IgD-negative memory B cell (primary cell): Measurements from ENCODE around the gene DMBT1. TPM values are rescaled to one million over a fixed set of nuclear protein-coding genes. Genes with fewer than 3 reads are reported as not detected.

Experiments used
- H3K27ac Mint-ChIP-seq, 3 donors: one replicate each; pipeline ENCODE4 v1.8.0; 2020 to 2022; ENCODE audit warnings: mild to moderate bottlenecking in 3 of 3, mixed read lengths in 3 of 3, moderate library complexity in 1 of 3
- H3K27me3 Mint-ChIP-seq: one replicate; pipeline ENCODE4 v1.8.0; 2021; ENCODE audit warnings: mixed read lengths
- H3K36me3 Mint-ChIP-seq: one replicate; pipeline ENCODE4 v1.8.0; 2020; ENCODE audit warnings: mild to moderate bottlenecking, mixed read lengths
- H3K4me1 Mint-ChIP-seq, 3 donors: one replicate each; pipeline ENCODE4 v1.8.0; 2020 to 2022; ENCODE audit warnings: mixed read lengths in 3 of 3, mild to moderate bottlenecking in 1 of 3
- H3K4me3 Mint-ChIP-seq, 4 donors: one replicate each; pipeline ENCODE4 v1.8.0; 2020 to 2022; ENCODE audit warnings: mild to moderate bottlenecking in 4 of 4, mixed read lengths in 4 of 4, moderate library complexity in 3 of 4
- H3K9me3 Mint-ChIP-seq, 3 donors: one replicate each; pipeline ENCODE4 v1.8.0; 2020 to 2021; ENCODE audit warnings: mixed read lengths in 3 of 3, mild to moderate bottlenecking in 1 of 3
- polyA plus RNA-seq: library from polyadenylated mRNA; unstranded; fragments of 300-500 nt; fragmentation: Illumina TruSeq; gene quantifications from one replicate; pipeline ENCODE4 v1.2.3, GENCODE V29; 2021

The DMBT1 gene
- polyA plus RNA-seq, 1 donor from 2014 or later: not detected

DNA sequence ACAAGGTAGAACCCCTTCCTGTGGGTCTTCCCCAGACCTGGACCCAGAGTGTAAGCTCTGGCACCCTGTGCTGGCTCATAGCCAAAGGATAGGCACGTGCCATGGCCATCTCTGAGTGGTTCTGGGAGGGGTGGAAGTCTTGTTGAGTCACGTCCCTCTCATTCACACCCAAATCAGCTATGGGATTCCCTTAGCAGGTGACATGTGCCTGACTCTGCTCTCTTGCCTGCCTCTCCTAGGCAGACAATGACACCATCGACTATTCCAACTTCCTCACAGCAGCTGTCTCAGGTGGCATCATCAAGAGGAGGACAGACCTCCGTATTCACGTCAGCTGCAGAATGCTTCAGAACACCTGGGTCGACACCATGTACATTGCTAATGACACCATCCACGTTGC lies 79.2 kb downstream of the DMBT1 start:
- Mint-ChIP-seq H3K27me3 (peaks cover 1% of the 10 kb centered on the region), H3K4me1 (no peaks in the 10 kb centered on the region), H3K27ac (no peak overlapping the region), H3K36me3 (peaks cover 4% of the 10 kb centered on the region), H3K4me3 (no peak overlapping the region), H3K9me3 (no peaks in the 10 kb centered on the region)

DNA sequence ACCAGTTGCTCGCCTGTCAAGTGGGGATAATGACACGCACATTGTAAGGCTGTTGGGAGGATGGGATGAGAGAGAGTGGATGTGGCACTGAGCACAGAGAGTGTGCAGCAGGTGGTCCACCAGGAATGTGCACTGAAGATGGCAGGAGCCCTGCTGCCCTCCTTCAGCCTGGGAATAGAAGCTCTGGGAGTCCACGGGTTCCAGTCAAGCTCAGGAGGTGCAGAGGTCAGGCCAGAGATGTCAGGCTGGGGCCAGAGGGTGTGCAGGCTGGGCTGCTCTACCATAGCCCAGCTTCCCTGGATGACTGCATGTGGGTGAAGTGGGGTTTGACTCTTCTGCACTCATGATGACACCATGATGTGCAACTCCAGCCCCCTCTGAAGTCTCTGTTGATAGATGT lies 80.4 kb downstream of the DMBT1 start:
- Mint-ChIP-seq H3K4me3 (no peak overlapping the region), H3K9me3 (no peaks in the 10 kb centered on the region), H3K27me3 (peaks cover under 1% of the 10 kb centered on the region), H3K27ac (no peak overlapping the region), H3K36me3 (peaks cover 4% of the 10 kb centered on the region), H3K4me1 (no peaks in the 10 kb centered on the region)

DNA sequence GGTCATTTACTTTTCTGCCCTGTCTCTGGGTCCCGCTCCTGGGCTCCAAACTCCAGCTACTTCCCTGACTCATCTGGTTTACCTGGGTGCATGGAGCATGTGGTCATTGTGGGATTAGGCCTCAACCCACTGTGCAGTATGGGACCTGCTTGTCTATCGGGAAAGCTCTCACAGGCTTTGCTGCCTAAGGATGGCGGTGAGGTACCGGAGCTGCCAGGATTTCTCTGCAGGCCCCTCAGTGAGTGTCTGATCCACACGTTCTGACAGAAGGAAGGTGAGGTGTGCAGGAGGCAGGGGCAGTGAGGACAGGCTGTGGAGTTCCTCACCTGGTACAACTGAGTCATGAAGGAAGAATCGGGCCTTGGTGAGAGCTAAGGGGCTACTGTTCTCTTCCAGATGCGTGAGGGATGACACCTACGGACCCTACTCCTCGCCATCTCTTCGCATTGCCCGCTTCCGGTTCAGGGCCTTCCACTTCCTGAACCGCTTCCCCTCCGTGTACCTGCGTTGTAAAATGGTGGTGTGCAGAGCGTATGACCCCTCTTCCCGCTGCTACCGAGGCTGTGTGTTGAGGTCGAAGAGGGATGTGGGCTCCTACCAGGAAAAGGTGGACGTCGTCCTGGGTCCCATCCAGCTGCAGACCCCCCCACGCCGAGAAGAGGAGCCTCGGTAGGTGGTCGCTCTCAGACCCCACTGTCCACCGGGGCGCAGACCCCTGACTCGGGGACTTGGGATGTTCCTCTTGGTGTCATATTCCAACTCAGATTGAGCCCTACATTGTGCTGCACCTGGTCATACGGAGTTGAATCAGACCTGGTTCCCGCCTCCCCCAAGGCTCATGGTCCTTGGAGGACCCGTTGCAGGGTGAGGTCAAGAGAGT lies 82.4 kb downstream of the DMBT1 start:
- Mint-ChIP-seq H3K27me3 (no peaks in the 10 kb centered on the region), H3K9me3 (no peaks in the 10 kb centered on the region), H3K4me3 (no peak overlapping the region), H3K36me3 (no peaks in the 10 kb centered on the region), H3K27ac (no peak overlapping the region), H3K4me1 (no peaks in the 10 kb centered on the region)

DNA sequence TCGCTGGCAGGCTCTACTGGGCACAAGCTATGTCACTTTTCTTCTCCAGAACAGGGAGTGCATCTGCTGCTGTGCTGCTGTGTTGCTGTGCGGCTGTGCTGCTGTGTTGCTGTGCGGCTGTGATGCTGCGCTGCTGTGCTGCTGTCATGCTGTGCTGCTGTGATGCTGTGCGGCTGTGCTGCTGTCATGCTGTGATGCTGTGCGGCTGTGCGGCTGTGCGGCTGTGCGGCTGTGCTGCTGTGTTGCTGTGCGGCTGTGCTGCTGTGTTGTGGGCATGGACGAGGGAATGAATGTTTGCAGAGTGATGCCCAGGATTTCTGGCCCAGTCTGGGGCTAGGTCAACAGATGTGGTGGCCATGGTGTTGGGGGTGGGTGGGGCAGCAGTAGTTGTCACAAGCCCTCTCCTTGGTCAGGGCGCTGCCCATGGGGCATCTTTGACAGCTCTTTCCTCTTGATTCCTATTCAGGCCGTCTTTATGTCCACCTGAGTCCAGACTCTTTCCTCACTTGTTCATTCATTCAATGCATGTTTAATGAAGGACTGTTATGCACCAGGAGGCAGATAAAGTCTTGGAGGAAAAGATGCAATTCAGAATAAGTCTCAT lies 83.5 kb downstream of the DMBT1 start:
- Mint-ChIP-seq H3K27ac (no peak overlapping the region), H3K9me3 (no peaks in the 10 kb centered on the region)

DNA sequence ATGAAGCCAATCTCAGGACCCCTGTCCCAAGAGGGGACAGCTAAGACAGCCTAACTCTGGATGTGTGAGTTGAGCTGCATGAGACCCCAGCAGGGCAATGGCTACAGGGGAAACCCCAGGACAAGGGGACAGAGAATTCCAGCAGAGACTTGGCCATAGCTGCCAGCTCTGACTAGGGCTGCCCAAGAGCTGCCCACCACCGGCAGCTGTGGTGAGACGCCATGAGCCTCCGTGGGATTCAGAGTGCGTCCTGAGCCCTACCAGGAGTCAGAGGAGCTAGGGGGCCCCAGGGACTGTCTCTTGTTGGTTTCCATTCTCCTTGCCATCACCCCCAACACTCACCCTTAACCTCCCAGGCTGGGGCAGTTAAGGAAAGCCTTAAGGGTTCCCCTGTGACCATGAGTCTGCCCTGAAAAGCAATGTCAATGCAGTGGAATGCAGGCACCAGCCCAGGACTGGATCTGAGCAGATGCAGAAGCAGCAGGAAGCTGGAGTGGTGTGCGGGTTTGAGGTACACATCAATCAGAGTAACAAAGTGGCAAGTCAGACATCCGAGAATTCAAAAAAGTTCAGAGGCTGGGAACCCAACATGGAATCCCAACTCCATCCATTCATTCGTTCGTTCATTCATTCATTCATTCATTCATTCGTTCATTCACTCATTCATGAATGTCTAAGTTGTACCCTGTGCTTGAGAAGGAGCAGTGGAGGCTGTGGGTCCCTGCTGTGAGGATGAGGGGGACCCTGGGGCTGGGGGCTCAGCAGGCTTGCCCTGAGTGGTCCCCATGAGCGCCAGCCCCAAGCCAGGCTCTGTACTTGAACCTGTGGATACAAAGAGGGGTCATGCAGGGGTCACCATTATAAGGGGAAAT lies 86.2 kb downstream of the DMBT1 start:
- no peak overlapping the region for H3K4me3 Mint-ChIP-seq
- no peak overlapping the region for H3K27ac Mint-ChIP-seq
- no peaks in the 10 kb centered on the region for H3K36me3 Mint-ChIP-seq
- H3K4me1 Mint-ChIP-seq: peaks cover 0 to 2% (median 0%) of the 10 kb centered on the region in 3 donors
- H3K9me3 Mint-ChIP-seq: peaks cover 0 to under 1% (median 0%) of the 10 kb centered on the region in 3 donors
- H3K27me3 Mint-ChIP-seq: peaks cover 2% of the 10 kb centered on the region

More for the DNA sequence above, 83.5 kb downstream of the DMBT1 start:
- H3K4me3 Mint-ChIP-seq: no peak overlapping the region
- H3K36me3 Mint-ChIP-seq: no peaks in the 10 kb centered on the region
- H3K27me3 Mint-ChIP-seq: no peaks in the 10 kb centered on the region
- no peaks in the 10 kb centered on the region for H3K4me1 Mint-ChIP-seq

DNA sequence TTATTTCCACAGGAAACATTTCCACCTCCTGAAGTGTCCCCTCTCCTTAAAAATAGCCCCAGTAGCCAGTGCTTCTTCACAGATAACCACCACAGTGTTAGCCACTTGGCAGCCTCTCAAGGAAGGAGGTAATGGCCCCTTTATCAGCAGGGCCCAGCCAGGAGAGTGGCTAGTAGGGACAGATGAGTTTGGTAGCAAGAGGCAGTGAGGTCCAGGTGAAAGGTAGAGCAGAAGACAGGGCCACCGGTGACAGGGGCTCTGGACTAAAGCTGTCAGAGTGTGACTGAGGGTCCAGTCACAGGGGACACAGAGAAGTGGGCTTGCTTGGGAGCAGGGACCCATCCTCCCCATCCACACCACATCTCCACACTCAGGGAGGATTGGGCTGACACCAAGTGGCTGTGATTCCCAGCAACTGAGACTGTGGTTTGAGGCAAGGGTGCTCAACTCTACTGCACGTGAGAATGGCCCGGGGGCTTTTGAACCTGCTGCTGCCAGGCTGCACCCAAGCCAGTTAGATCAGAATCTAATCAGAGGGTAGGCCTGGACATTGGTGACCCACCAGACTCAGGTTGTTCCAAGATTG lies 86.9 kb downstream of the DMBT1 start:
- peaks cover 0 to 2% (median 0%) of the 10 kb centered on the region in 3 donors for H3K4me1 Mint-ChIP-seq
- H3K27ac Mint-ChIP-seq: no peak overlapping the region

DNA sequence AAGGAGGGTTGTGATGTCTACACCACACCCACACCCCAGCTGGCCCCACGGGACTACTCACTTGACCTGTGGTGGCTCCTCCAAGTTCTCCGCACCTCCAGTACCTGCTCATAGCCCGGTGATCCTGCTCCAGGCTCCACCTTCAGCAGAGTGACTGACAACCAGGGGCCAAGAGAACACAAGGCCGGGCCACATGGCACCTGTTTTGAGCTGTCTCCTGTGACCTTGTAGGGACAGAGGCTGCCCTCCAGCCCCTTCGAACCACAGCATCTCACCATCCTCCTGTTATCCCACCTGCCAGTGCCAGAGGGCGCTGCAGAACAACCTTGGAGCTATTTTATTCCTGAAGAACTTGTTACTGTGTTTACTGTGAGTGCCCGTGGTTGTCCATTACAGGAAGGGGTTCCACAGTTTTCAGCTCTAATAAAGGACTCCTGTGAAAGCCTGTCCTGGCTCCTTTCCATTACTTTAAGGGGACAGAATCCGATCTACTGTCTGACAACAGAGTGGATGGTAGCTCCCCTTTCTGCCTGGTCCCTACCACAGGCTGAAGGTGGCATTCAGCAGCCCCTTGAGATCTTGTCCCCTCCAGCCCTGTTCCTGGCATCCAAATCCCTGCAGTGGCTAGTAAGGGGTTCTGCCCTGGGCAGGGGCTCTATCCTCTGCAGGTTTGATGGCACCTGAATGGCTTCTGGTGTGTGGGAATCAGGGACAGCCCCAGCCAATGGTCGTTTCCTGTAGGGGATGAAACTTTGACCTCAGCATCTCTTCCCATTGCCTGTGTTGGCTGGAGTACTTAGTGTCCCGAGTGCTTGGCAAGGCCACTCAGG lies 88.3 kb downstream of the DMBT1 start:
- Mint-ChIP-seq H3K4me1 (peaks cover 0 to 2% (median 0%) of the 10 kb centered on the region in 3 donors), H3K4me3 (no peak overlapping the region), H3K36me3 (no peaks in the 10 kb centered on the region), H3K27ac (no peak overlapping the region), H3K27me3 (peaks cover 3% of the 10 kb centered on the region), H3K9me3 (peaks cover 0 to 4% (median 3%) of the 10 kb centered on the region in 3 donors)

More for the DNA sequence above, 86.9 kb downstream of the DMBT1 start:
- no peaks in the 10 kb centered on the region for H3K36me3 Mint-ChIP-seq
- H3K4me3 Mint-ChIP-seq: no peak overlapping the region
- H3K9me3 Mint-ChIP-seq: peaks cover 0 to 4% (median 0%) of the 10 kb centered on the region in 3 donors
- peaks cover 3% of the 10 kb centered on the region for H3K27me3 Mint-ChIP-seq

DNA sequence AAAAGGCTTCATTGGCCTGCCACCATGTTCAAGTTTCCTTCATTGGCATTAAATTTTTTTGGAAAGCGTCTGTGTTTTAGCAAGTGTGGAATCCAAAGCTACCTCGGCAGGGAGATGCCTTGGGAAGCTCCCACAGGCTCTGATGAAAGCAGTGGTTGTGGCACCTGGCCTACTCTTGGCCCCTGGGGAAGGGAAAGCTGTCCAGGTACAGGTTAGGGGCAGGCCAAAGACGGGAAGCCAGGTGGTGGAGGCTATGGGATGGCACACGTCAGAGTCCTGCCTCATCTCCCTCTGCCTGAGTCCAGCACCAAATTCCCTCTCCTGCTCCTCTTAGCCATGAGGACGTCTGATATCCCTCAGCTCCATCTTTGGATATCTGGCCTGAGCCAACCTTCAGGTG lies 89.3 kb downstream of the DMBT1 start:
- no peak overlapping the region for H3K27ac Mint-ChIP-seq
- H3K36me3 Mint-ChIP-seq: no peaks in the 10 kb centered on the region
- H3K9me3 Mint-ChIP-seq: peaks cover 0 to 4% (median 3%) of the 10 kb centered on the region in 3 donors
- peaks cover 3% of the 10 kb centered on the region for H3K27me3 Mint-ChIP-seq
- peaks cover 0 to 2% (median 0%) of the 10 kb centered on the region in 3 donors for H3K4me1 Mint-ChIP-seq
- H3K4me3 Mint-ChIP-seq: no peak overlapping the region

DNA sequence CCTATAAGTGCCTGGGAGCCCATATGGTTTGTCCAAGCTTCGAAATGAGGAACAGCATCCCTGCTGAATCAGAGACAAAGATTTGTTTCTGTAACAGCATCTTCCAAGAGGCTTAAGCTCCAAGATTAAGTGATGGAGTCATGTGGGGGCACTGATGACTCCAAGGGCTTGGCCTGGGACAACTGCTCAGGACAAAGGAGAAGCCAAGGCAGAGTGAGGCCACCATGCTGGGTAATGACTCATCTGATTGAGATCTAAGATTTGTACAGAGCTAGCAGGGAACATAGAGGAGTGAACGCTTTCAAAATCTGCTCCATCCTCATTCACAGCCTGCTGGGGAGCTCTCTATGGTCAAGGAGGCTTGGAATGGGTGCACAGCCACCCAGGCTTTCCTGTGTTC lies 89.8 kb downstream of the DMBT1 start:
- no peaks in the 10 kb centered on the region for H3K36me3 Mint-ChIP-seq
- H3K9me3 Mint-ChIP-seq: peaks cover 0 to 4% (median 3%) of the 10 kb centered on the region in 3 donors
- peaks cover 0 to 2% (median 0%) of the 10 kb centered on the region in 3 donors for H3K4me1 Mint-ChIP-seq
- no peak overlapping the region for H3K4me3 Mint-ChIP-seq
- peaks cover 3% of the 10 kb centered on the region for H3K27me3 Mint-ChIP-seq
- H3K27ac Mint-ChIP-seq: no peak overlapping the region

DNA sequence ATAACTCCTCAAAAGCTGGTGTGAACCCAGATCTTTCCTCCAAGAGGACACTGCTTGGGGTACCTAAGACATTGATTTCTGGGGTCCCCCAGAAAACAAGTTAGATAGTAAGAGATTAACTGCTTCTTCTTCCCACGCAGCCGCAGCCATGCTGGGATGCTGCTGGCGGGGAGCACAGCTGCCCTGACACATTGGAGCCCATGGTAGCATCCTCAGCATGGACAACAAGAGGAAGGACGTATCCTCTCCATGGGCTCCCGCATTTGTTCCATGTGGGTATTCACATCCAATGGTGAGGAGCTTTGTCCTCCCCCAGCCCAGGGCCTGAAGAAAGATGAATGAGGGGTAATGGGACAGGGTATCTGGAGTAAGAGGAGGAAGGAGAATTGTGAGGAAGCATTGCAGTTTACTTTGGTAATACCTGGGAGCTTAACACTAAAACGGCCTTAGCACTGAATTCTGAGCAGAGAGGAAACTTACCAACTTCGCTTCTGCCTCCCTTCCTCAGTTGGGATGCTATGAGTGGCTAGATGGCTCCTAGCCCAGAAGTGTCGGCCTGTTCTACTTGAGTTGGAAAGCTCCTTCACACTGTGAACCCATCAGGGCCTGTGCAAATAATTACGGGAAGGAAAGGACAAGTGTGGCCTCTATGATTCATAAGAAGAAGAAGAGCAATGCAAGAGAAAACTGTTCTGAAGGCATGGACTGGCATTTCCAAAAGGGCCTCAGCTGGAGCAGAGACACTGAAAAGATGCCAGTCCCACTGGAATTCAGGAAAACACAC lies 95.2 kb downstream of the DMBT1 start:
- Mint-ChIP-seq H3K27ac (no peak overlapping the region), H3K9me3 (peaks cover 0 to 4% (median 3%) of the 10 kb centered on the region in 3 donors), H3K36me3 (no peaks in the 10 kb centered on the region), H3K4me1 (no peaks in the 10 kb centered on the region), H3K27me3 (peaks cover 4% of the 10 kb centered on the region), H3K4me3 (no peak overlapping the region)

DNA sequence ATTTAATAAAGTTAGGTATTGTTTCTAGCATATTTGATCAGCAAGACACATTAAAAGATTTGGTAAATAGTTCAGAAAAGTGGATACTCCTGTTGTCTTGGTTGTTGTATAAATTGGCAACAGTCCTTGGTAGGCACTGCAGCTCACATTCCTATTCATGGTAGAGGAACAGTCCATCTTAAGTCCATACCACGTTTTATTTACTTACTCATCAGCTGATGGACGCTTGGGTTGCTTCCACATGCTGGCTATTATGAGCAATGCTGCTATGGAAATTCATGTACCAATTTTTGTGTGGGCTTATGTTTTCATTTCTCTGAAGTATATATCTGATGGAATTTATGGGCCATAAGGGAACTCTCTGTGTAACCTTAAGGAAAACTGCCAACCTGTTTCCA lies 95.8 kb downstream of the DMBT1 start:
- no peaks in the 10 kb centered on the region for H3K4me1 Mint-ChIP-seq
- no peak overlapping the region for H3K4me3 Mint-ChIP-seq
- H3K36me3 Mint-ChIP-seq: no peaks in the 10 kb centered on the region
- H3K9me3 Mint-ChIP-seq: peaks cover 0 to 4% (median 3%) of the 10 kb centered on the region in 3 donors
- peaks cover 4% of the 10 kb centered on the region for H3K27me3 Mint-ChIP-seq
- H3K27ac Mint-ChIP-seq: no peak overlapping the region

DNA sequence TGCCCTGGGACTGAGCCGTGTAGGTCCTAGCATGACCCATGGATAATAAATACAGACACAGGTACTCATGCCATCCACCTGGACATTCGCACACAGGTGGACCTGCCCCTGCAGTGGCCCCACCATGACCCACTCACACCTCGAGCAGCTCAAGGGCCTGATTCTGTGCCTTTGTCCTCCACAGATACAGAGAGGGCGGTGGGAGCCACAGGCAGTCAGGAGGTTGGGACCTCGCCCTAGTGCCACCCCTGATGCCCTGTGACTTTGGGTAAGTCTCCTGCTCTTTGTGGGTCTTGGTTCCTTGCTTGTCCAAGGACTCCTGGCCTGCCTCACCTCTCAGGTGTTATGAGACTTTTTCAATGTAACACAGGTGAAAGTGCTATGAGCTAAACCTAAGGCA lies 96.2 kb downstream of the DMBT1 start:
- Mint-ChIP-seq H3K9me3 (peaks cover 0 to 3% (median 3%) of the 10 kb centered on the region in 3 donors), H3K4me3 (no peak overlapping the region), H3K27me3 (peaks cover 4% of the 10 kb centered on the region), H3K4me1 (no peaks in the 10 kb centered on the region), H3K36me3 (no peaks in the 10 kb centered on the region), H3K27ac (no peak overlapping the region)

DNA sequence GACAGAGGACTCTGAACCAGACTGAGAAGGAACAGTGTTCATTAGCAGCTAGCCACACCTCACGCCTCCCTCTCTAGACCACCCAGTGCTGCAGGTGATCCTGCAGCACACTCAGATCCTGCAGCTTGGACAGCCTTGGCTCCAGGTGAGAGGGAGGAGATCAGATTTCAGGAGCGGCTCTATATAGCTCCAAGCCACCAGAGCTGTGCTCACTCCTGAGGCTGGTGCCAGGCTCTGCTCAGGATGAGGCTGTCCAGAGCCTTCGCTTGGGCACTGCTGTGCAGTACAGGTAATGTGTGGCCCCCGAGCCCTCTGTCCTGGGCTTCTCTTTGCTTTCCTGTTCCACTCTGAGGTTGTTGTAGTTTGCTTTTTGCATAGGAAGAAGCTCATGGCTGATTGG lies 96.7 kb downstream of the DMBT1 start:
- H3K4me3 Mint-ChIP-seq: no peak overlapping the region
- H3K36me3 Mint-ChIP-seq: no peaks in the 10 kb centered on the region
- H3K27ac Mint-ChIP-seq: no peak overlapping the region
- H3K9me3 Mint-ChIP-seq: peaks cover 0 to 3% (median 0%) of the 10 kb centered on the region in 3 donors
- no peaks in the 10 kb centered on the region for H3K4me1 Mint-ChIP-seq
- peaks cover 3% of the 10 kb centered on the region for H3K27me3 Mint-ChIP-seq
